ENCODE measurements around the gene CACNA2D2.

DNA sequence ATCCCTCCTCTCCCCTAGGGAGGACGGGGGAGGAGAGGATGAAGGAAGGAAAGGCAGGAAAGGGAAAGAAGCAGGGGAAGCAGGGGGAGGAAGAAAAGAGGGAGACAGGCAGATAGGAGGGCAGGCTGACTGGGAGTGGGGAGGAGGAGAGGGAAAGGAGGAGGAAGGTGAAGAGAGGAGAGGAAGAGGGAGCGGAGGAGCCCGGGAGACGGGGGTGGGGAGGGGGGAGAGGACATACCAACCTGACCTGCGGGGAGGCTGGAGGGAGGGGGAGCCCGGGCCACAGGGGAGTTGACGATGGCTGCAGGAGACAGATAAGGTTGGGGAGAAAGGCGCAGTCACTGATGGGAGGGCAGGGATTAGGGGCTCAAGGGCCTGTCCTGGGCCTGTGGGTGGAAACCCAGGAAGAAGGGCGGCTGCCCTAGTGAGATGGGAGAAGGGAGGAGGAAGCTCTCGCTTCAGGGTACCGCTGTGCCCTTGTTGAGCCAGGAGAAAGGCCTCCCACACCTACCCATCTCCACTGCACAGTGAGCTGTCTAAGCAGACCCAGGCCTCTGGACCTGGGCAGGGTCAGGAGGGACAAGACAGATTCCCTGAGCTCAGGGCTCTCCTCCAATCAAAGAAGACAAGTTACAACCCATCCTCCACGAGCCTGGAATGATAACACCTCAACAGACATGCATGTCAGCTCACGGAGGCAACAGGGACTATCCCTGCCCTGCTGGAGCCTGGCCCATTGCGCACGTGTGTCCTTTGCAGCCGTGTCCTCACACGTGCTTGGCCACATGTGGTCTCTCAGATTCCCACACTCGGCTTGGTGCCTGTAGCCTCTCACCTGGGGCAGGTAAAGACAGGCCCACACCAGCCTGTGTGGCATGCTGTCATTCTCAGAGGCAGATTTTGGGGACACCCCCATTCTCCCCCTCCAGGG lies 36.2 kb upstream of the CACNA2D2 start:
- TF ChIP-seq CTCF (IDR thresholded peaks at IDR 0.05): no peak
- TF ChIP-seq POLR2A (IDR thresholded peaks at IDR 0.05): no peak

All from lower leg skin (tissue), 3 donors.